GM08714 (cell line): ENCODE results near the gene P2RX6.

Source experiments
- H3K4me3 ChIP-seq: fragments of 200-500 bp; sonication (Bioruptor generic); 2 replicates; pipeline ENCODE4 v1.5.1; 2014; ENCODE audit warnings: mild to moderate bottlenecking, low read length, inconsistent platforms
- ZNF274 ChIP-seq: IDR thresholded peaks from 2 replicates; pipeline ENCODE4 v1.6.1; 2012; ENCODE audit warnings: mild to moderate bottlenecking, low read depth, low read length

Gene P2RX6

DNA sequence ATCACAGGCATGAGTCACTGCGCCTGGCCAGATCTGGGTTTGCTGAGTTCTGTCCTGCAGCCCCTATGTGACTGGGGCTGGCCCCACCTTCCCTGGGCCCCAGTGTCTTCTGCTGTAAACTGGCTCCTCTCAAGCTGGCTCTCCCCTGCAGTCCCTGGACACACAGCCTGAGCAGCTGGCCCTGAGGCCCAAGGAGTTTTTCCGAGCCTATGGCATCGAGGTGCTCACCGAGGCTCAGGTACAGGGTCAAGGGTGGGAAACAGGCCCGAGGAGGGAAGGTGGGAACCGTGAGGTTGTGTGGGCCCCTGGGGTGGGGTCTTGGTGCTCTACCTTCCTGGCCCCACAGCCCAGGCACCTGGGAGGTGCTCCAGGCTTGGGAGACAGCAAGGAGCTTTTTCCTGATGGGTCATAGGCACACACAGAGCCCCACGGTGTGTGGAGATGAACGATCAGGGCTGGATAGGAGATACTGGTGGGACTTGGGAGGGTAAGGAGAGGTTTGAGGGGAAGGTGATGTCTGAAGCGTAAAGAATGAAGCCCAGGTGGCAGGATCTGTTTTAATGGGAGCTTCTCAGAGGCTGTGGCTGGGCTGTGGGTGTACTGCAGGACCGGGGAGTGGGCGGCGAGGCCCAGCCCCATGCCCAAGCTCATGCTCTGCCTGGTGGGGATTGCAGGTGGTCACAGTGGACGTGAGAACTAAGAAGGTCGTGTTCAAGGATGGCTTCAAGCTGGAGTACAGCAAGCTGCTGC is 39.2 kb upstream of the P2RX6 start:
- H3K4me3 ChIP-seq: no peak overlapping the region
- no peak for TF ChIP-seq ZNF274

DNA sequence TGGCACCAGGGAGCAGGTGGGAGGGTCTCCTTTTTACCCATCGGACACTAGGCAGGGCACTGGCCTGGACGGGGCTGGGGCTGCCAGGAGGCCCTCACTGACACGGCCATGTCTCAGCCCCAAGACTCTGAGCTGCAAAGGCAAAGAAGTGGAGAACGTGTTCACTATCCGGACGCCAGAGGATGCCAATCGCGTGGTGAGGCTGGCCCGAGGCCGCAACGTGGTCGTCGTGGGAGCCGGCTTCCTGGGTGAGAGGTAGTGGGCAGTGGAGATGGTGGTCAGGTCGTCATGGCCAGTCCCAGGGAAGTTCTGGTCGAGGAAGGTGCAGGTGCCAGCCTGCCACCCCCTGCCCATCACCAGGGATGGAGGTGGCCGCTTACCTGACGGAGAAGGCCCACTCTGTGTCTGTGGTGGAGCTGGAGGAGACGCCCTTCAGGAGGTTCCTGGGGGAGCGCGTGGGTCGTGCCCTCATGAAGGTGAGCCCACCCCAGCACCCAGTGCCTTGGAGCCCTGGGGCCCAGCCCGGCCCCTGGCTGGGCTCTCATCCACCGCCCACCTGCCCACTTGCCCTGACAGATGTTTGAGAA is 38.6 kb upstream of the P2RX6 start:
- no peak for TF ChIP-seq ZNF274
- no peak overlapping the region for H3K4me3 ChIP-seq

DNA sequence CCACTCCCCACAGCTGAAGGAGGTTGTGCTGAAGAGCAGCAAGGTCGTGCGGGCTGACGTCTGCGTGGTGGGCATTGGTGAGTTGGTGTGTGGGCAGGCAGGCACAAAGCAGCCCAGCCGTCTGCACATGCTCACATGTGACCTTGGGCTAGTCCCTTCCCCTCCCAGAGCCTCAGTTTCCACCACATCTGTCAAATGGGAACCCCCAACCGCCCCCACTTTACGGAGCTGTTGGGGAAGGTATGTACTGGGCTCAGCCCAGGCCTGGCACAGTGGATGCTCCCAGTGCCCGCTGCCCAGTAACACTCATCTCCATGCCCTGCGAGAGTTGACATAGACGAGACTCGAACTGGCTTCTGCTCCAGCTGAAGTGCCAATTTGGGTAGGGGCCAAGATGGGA is 37.9 kb upstream of the P2RX6 start:
- TF ChIP-seq ZNF274: no peak
- H3K4me3 ChIP-seq: no peak overlapping the region

DNA sequence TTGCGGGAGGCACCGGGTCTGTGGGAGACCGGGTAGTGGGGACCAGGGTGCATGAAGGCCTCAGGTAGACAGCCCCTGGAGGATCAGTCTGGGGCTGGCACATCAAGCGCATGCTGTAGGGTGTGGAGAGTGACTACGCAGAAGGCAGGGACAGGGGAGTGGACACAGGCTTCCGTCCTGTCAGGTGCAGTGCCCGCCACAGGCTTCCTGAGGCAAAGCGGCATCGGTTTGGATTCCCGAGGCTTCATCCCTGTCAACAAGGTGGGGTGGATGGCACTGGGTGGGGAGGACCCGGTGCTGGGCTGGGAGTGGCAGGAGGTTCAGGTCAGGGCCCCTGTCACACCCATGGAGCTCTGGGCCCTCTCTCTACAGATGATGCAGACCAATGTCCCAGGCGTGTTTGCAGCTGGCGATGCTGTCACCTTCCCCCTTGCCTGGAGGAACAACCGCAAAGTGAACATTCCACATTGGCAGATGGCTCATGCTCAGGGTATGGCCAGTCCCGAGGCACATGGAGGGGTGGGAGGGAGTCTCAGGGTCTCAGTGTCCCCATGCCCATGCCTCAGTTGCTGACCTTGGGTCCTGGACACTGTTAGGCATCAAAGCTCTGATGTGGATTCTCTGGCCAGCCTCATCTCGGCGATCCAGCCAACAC is 37.3 kb upstream of the P2RX6 start:
- TF ChIP-seq ZNF274: no peak
- no peak overlapping the region for H3K4me3 ChIP-seq

DNA sequence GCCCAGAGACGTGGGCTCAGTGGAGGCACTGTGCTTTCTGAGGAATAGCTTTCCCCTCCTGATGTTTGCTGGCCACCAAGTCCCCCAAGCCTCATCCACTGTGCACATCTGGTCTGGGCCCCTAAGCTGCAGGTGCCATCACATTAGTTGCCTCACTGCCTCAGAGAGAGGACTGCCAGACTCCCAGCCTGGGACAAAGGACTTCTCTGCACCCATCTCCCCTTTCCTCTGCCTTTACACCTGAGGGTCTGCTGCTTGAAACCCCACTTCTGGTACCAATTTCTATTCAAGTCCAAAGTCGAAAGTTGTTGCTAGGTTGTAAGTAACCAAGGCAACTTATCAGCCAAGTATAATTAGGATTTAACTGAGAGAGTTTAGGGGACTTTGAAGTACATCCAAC is 36.5 kb upstream of the P2RX6 start:
- H3K4me3 ChIP-seq: no peak overlapping the region
- TF ChIP-seq ZNF274: no peak

DNA sequence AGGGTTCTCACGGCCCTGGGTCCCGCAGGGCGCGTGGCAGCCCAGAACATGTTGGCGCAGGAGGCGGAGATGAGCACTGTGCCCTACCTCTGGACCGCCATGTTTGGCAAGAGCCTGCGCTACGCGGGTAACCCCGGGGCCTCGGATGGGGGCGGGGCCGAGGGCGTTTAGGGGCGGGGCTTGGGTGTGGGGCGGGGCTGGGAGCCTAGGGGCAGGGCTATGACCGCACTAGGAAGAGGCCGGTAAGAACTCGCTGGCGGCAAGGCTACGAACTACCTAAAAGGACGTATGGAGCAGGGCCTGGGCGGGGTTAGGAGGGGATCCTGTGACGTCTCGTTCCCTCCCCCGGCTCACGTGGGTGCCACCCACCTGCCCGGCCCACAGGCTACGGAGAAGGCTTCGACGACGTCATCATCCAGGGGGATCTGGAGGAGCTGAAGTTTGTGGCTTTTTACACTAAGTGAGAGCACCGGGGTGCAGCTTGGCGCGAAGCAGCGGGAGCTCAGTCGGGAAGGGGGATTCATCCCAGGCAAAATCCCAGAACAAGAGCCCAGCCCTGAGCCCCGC is 35.6 kb upstream of the P2RX6 start:
- TF ChIP-seq ZNF274: no peak
- no peak overlapping the region for H3K4me3 ChIP-seq

DNA sequence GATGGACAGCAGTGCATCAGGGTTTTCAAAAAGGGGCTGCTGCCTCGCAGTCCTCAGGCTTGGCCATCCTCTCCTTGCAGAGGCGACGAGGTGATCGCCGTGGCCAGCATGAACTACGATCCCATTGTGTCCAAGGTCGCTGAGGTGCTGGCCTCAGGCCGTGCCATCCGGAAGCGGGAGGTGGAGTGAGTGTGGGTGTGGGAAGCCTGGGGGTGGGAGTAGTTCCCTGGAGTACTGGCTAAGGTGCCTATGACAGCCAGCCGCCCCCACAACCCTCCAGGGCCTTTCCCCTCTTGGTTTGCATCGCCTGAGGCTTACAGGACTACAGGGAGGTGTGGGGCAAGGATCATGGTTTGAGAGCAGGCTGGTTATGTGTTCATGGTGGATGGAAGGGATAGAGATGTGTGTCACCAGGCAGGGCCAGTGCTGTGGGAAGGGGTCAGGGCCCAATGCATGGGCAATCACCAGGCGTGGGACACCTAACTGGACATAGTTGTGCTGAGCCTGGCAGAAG is 35.0 kb upstream of the P2RX6 start:
- H3K4me3 ChIP-seq: no peak overlapping the region
- TF ChIP-seq ZNF274: no peak

DNA sequence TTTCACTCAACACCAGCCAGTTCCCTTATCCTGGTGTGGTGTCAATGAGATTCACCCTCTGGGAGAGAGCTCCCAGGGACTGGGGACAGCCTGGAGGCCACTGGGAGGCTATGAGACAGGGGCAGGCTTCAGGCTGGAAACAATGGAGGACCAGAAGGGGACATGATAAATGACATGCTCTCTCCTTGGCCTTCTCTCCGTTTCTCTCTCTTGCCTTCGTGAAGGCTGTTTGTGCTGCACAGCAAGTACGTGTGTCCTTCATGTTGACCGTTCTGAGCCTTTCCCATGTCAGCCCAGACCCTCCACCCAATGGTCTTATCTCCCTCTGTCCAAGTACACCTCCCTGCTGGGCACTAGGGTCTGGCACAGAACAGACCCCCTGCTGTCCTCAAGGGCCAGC is 34.4 kb upstream of the P2RX6 start:
- no peak overlapping the region for H3K4me3 ChIP-seq
- no peak for TF ChIP-seq ZNF274

DNA sequence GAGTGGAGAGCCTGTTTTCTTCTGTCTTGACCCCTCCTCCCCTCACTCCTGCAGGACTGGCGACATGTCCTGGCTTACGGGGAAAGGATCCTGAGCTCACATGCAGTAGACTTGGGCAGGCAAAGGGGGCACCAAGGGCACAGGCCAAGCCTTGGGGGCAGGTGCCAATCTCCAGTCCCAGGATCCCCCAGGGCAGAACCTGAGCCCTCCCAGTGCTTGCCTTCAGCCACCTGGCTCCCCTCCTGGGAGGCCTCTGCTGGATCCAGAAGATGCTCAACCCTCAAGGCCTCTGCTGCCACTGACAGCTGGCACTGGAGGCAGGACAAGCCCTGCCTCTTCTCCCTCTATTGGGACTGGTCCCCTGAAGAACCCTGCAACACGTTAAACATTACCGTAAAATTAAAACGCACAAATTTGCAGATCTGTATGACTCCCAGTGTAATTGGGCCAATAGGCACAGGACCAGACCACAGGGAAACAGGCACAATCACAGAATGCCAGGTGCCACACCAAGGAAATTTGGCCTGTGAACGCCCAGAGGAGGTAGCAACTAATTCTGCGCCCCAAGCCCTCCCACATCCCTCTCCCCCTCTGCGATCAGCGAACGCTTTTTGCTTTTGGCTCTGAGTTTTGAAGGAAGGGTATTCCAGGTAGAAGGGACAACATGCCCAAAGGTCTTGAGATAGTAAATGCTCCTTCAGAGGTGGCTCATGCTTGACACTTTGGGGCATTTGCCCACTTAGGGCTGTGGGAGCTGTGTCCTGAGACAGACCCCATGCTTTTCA is 33.8 kb upstream of the P2RX6 start:
- peak overlapping the region; percentile 77 for H3K4me3 ChIP-seq
- TF ChIP-seq ZNF274: no peak

DNA sequence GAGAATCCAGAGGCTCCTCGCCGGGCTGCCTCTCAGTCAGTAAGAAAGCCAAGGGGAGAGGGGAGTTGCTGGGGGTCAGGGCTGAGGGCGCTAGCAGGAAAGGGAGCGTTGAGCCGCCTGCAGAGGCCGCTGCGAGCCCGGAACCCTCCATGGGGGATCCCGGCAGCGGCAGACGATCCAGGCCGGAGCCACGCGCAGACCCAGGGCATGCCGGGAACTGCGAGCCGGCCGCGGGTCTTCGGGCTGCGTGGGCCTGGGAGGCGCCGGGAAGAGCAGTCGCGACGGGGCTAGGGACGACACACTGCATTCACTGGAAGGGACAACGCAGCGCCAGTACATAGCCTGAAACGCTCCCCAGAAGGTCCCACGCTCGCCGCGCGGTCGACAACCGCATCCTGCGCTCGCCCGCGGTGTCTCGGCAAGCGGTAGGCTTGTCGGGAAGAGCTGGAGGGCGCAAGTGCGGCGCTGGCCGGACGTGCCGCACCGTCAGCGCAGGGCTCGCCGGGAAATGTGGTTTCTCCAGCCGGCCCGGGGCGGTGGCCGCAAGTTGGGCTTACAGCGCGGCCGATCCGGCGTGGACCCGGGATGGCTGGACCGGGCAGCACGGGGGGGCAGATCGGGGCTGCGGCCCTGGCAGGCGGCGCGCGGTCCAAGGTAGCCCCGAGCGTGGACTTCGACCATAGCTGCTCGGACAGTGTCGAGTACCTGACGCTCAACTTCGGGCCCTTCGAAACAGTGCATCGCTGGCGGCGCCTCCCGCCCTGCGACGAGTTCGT is 33.0 kb upstream of the P2RX6 start, which contains the start of gene LZTR1:
LZTR1 (plus strand) TSS at position 511 of the 776 bp plus-strand sequence; CDS start at position 586, 75 bp downstream.
- no peak for TF ChIP-seq ZNF274
- H3K4me3 ChIP-seq: peak within 1 kb of the TSS; percentile 77

DNA sequence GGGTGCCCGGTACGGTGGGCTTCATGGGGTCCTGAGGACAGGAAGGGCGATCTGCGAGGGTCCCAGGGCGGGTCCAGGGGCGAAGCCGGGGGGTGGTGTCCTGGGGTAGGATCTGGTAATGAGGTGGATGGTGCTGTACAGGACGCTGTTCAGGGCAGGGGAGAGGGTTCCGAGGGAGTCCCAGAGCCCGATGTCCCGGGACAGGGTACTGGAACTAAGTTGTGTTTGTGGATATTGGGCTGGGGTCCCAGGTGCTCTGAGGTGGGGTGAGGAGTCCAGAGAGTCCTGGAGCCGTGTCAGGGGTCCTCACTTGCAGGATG is 32.4 kb upstream of the P2RX6 start:
- no peak for TF ChIP-seq ZNF274
- H3K4me3 ChIP-seq: peak overlapping the region; percentile 77

DNA sequence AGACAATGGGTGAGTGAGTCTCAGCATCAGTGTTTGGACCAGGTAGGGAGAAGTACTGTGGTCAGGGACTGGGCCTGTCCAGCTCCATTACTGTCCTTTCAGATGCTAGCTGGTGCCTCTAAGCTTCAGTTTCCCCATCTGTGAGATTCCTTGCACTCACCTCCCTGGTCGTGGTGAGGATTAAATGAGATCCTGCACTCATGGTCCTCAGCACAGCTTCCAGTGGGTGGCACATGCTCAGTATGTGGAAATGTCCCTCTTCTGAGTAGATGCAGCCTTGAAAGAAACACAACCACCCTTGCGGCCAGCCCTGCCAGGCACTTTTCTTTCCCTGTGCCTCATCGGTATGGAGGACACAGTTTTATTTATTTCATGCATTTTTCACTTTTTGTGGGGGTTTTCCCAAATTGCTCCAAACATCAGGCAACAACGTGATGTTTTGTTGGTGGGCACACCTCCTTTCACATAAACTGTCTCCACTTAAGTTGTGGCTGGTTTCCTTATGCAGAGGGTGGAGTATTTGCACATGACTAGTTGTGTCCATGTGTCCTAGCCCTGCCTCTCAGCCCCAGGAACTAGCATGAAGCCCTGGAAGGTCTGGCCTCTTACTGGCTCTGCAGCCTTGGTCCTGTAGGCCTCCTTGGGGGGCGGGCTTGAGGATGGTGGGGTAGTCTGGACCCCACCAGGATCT is 31.7 kb upstream of the P2RX6 start:
- TF ChIP-seq ZNF274: no peak
- H3K4me3 ChIP-seq: peak overlapping the region; percentile 77; the same call in 1 of the 2 replicates

DNA sequence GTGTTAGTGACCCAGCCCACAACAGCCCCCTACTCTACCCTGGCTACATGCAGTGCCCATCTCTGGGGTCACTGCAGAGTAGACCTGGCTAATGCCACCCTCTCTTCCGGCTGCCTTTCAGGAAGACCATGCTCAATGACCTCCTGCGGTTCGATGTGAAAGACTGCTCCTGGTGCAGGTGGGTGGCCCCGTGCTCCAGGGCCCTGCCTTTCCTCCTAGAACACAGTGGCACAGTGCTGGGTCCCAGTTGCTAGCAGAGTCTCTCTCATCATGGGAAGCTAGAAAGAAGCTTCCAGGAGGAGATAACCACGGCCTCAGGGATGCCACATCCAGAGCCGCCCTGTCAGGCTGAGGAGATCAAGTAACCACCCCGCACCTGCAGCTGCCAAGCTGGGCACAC is 29.2 kb upstream of the P2RX6 start:
- H3K4me3 ChIP-seq: no peak overlapping the region
- no peak for TF ChIP-seq ZNF274
